ENCODE data around the gene NGEF.

Gene NGEF

DNA sequence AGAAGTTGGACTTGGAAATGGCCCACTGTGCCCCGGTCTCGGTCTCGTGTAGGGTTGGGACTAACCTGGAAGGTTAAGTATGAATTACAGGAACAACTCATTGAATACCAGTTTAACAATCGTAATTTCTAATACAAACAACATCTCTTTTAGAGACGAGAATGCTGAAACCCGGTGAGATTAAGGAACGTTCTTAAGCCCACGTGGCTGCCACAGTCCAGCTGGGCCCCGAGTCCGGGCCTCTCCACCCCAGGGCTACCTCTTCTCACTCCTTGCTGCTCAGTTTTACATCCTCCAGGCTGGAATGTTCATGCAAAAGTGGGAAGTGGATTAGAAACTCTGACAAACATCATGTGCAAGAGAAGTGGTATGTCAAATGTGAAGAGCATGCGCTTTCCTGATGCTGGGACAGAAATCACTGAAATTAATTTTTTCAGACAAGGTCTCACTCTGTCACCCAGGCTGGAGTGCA is 29.4 kb downstream of the NGEF start:
- Histone ChIP-seq H3K36me3 (ENCODE audit: control insufficient read depth in 4 of 4, insufficient read depth in 4 of 4, low read length in 3 of 4) (no peaks in the 10 kb centered on the region), H3K27me3 (replicated peaks in 2 of 5; ENCODE audit: control insufficient read depth in 4 of 5, insufficient read depth in 5 of 5, low read length in 4 of 5) (peaks cover 0 to 2% (median 0%) of the 10 kb centered on the region in 5 experiments), H3K9me3 (ENCODE audit: control extremely low read depth in 1 of 5, control insufficient read depth in 4 of 5, insufficient read depth in 2 of 5, low read depth in 1 of 5, low read length in 4 of 5) (peaks cover 0 to 3% (median 0%) of the 10 kb centered on the region in 5 experiments), H3K4me3 (ENCODE audit: control insufficient read depth in 1 of 7, extremely low read depth in 1 of 7, insufficient read depth in 4 of 7, low read depth in 2 of 7, low read length in 6 of 7) (no peak overlapping the region), H3K4me1 (ENCODE audit: control extremely low read depth in 1 of 4, control insufficient read depth in 4 of 4, insufficient read depth in 4 of 4, low read length in 3 of 4) (peaks cover 0 to 2% (median 0%) of the 10 kb centered on the region in 4 experiments), H3K27ac (ENCODE audit: insufficient read depth in 1 of 2, low read depth in 1 of 2, low read length in 2 of 2, poor library complexity in 1 of 2, severe bottlenecking in 2 of 2) (no peak overlapping the region)
- ChIA-PET POLR2A (no interaction called here), CTCF (interaction anchor here (1.3 kb wide), 1 partner anchor 58 kb away, joined by 3 read pairs; no protein-coding TSS in a partner anchor)
- DNase-seq, result no peak
- 100% methylated on average over 9 of the region's 11 CpGs for WGBS (ENCODE audit: insufficient coverage)

DNA sequence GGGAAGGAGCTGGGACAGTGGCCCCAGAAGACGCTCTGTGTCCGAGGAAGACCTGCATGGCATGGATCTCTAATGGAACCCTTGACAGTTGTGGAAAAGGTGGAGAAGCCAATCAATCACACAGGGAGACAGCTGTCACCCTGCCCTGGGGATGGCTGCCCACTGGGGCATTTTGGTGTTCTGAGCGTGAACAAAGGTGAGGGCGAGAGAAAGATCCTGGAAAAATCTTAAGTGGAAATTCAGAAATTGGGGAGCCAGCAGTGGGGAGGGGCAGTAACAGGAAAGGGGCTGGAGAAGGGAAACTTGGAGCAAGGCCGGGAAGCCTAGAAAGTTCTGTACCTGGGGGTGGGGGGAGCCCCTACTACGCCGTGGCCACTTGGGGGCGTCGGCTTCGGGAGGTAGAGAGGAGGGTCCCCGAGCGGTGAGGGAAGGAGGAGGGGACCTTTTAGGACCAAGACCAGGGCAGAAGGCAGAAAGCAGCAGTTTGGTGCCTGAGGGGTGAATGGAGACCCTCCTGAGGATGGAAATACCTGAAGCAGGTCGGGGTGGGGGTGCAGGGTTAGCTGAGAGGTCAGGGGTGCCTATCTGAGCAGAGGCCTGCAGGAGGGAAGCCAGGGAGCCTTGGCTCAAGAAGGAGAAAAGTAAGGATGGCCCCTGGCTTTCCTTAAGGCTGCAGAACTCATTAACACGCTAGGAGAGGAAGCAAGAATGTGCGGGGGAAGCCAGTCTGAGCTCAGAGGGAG is 30.0 kb downstream of the NGEF start:
- peaks cover 0 to 2% (median 0%) of the 10 kb centered on the region in 4 experiments for H3K4me1 ChIP-seq (ENCODE audit: control extremely low read depth in 1 of 4, control insufficient read depth in 4 of 4, insufficient read depth in 4 of 4, low read length in 3 of 4)
- ChIA-PET POLR2A (no interaction called here), CTCF (interaction anchor here (1.3 kb wide), 1 partner anchor 57 kb away, joined by 3 read pairs; no protein-coding TSS in a partner anchor)
- DNase-seq, result no peak
- WGBS (ENCODE audit: insufficient coverage), result 75% methylated on average over 15 of the region's 15 CpGs
- no peak overlapping the region for H3K4me3 ChIP-seq (ENCODE audit: control insufficient read depth in 1 of 7, extremely low read depth in 1 of 7, insufficient read depth in 4 of 7, low read depth in 2 of 7, low read length in 6 of 7)
- no peak overlapping the region for H3K27ac ChIP-seq (ENCODE audit: insufficient read depth in 1 of 2, low read depth in 1 of 2, low read length in 2 of 2, poor library complexity in 1 of 2, severe bottlenecking in 2 of 2)
- peaks cover 0 to 2% (median 0%) of the 10 kb centered on the region in 5 experiments for H3K27me3 ChIP-seq (replicated peaks in 2 of 5; ENCODE audit: control insufficient read depth in 4 of 5, insufficient read depth in 5 of 5, low read length in 4 of 5)
- H3K9me3 ChIP-seq (ENCODE audit: control extremely low read depth in 1 of 5, control insufficient read depth in 4 of 5, insufficient read depth in 2 of 5, low read depth in 1 of 5, low read length in 4 of 5), result peaks cover 0 to 3% (median 0%) of the 10 kb centered on the region in 5 experiments
- no peaks in the 10 kb centered on the region for H3K36me3 ChIP-seq (ENCODE audit: control insufficient read depth in 4 of 4, insufficient read depth in 4 of 4, low read length in 3 of 4)

DNA sequence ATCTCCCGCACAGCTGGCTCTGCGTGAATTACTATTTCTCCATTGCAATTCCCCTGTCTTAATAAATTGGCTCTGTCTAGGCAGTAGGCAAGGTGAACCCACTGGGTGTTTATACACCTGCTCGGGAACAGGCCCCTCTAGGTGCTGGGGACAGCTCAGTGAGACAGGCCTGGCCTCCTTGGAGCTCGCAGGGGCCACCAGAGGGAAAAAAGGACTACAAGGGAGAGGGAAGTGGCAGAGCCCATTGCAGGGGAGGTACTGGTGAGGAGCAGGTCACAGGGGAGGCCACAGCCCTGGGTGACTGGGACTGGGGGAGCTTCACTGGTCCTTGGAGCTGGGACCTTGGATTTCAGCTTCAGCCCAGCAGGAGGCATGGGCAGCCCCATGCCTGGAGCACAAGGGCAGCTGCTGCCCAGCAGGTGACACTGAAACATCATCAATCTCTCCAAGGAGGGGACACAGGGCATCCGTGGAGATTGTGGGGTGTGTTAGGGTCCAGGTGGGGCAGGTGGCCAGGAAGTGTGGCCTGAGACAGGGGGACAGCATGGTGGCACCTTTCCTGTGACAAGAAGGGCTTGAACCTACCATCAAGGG is 31.2 kb downstream of the NGEF start:
- peaks cover 0 to 2% (median 0%) of the 10 kb centered on the region in 4 experiments for H3K4me1 ChIP-seq (ENCODE audit: control extremely low read depth in 1 of 4, control insufficient read depth in 4 of 4, insufficient read depth in 4 of 4, low read length in 3 of 4)
- ChIA-PET POLR2A (interaction anchor here (0.6 kb wide), 1 partner anchor 11 kb away, joined by 3 read pairs; no protein-coding TSS in a partner anchor), CTCF (no interaction called here)
- no peak for DNase-seq
- H3K27me3 ChIP-seq (replicated peaks in 2 of 5; ENCODE audit: control insufficient read depth in 4 of 5, insufficient read depth in 5 of 5, low read length in 4 of 5), result peaks cover 0 to 2% (median 0%) of the 10 kb centered on the region in 5 experiments
- no peak overlapping the region for H3K4me3 ChIP-seq (ENCODE audit: control insufficient read depth in 1 of 7, extremely low read depth in 1 of 7, insufficient read depth in 4 of 7, low read depth in 2 of 7, low read length in 6 of 7)
- H3K9me3 ChIP-seq (ENCODE audit: control extremely low read depth in 1 of 5, control insufficient read depth in 4 of 5, insufficient read depth in 2 of 5, low read depth in 1 of 5, low read length in 4 of 5), result peaks cover 0 to 3% (median 0%) of the 10 kb centered on the region in 5 experiments
- no peaks in the 10 kb centered on the region for H3K36me3 ChIP-seq (ENCODE audit: control insufficient read depth in 4 of 4, insufficient read depth in 4 of 4, low read length in 3 of 4)
- no peak overlapping the region for H3K27ac ChIP-seq (ENCODE audit: insufficient read depth in 1 of 2, low read depth in 1 of 2, low read length in 2 of 2, poor library complexity in 1 of 2, severe bottlenecking in 2 of 2)
- whole genome bisulfite sequencing (ENCODE audit: insufficient coverage), result 89% methylated on average over 3 of the region's 5 CpGs

DNA sequence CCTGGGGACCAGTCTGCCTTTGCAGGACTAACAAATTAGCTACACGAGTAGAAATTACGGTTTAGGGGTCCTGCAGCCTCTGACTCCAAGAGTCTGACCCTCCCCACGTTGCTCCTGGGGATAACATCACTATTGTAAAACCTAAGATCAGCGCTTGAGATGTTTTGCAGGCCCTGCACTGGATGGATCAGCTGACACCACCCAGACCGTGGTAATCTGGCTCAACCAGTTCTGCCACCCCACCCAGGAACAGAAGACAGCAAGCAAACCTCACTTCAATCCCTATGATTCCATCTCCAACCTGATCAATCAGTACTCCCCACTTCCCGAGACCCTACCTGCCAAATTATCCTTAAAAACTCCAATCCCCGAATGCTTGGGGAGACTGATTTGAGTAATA is 31.7 kb downstream of the NGEF start:
- no peak for DNase-seq
- H3K4me3 ChIP-seq (ENCODE audit: control insufficient read depth in 1 of 7, extremely low read depth in 1 of 7, insufficient read depth in 4 of 7, low read depth in 2 of 7, low read length in 6 of 7), result no peak overlapping the region
- H3K4me1 ChIP-seq (ENCODE audit: control extremely low read depth in 1 of 4, control insufficient read depth in 4 of 4, insufficient read depth in 4 of 4, low read length in 3 of 4), result peaks cover 0 to 2% (median 0%) of the 10 kb centered on the region in 4 experiments
- CTCF ChIA-PET, result no interaction called here
- POLR2A ChIA-PET, result no interaction called here
- peaks cover 0 to 2% (median 0%) of the 10 kb centered on the region in 5 experiments for H3K9me3 ChIP-seq (ENCODE audit: control extremely low read depth in 1 of 5, control insufficient read depth in 4 of 5, insufficient read depth in 2 of 5, low read depth in 1 of 5, low read length in 4 of 5)
- H3K36me3 ChIP-seq (ENCODE audit: control insufficient read depth in 4 of 4, insufficient read depth in 4 of 4, low read length in 3 of 4), result no peaks in the 10 kb centered on the region
- peaks cover 0 to 2% (median 0%) of the 10 kb centered on the region in 5 experiments for H3K27me3 ChIP-seq (replicated peaks in 2 of 5; ENCODE audit: control insufficient read depth in 4 of 5, insufficient read depth in 5 of 5, low read length in 4 of 5)
- H3K27ac ChIP-seq (ENCODE audit: insufficient read depth in 1 of 2, low read depth in 1 of 2, low read length in 2 of 2, poor library complexity in 1 of 2, severe bottlenecking in 2 of 2), result no peak overlapping the region
- WGBS (ENCODE audit: insufficient coverage), result 94% methylated on average over 5 of the region's 7 CpGs

DNA sequence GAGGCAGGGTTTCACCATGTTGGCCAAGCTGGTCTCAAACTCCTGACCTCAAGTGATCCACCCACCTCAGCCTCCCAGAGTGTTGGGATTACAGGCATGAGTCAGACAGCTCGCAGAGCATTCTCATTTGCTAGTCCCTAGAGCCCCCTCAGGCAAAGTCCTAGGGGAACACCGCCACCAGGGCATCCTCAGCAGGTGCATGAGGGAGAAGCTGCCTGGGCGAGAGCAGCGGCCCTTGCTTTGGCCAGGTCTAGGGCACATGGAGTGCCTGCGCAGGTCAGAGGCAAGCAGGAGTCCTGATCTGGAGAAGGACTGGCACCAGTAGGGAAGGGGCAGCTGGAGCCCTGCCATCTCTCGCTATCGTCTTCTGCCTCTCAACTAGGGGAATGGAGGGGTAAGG is 32.4 kb downstream of the NGEF start:
- H3K9me3 ChIP-seq (ENCODE audit: control extremely low read depth in 1 of 5, control insufficient read depth in 4 of 5, insufficient read depth in 2 of 5, low read depth in 1 of 5, low read length in 4 of 5), result no peaks in the 10 kb centered on the region
- no peak for DNase-seq
- ChIA-PET POLR2A (no interaction called here), CTCF (interaction anchor here (0.7 to 1.6 kb wide), 3 partner anchors 9 to 73 kb away, joined by 3 read pairs; no protein-coding TSS in a partner anchor)
- no peaks in the 10 kb centered on the region for H3K36me3 ChIP-seq (ENCODE audit: control insufficient read depth in 4 of 4, insufficient read depth in 4 of 4, low read length in 3 of 4)
- no peak overlapping the region for H3K27ac ChIP-seq (ENCODE audit: insufficient read depth in 1 of 2, low read depth in 1 of 2, low read length in 2 of 2, poor library complexity in 1 of 2, severe bottlenecking in 2 of 2)
- H3K4me3 ChIP-seq (ENCODE audit: control insufficient read depth in 1 of 7, extremely low read depth in 1 of 7, insufficient read depth in 4 of 7, low read depth in 2 of 7, low read length in 6 of 7), result no peak overlapping the region
- peaks cover 0 to 2% (median 0%) of the 10 kb centered on the region in 5 experiments for H3K27me3 ChIP-seq (replicated peaks in 2 of 5; ENCODE audit: control insufficient read depth in 4 of 5, insufficient read depth in 5 of 5, low read length in 4 of 5)
- peaks cover 0 to 2% (median 0%) of the 10 kb centered on the region in 4 experiments for H3K4me1 ChIP-seq (ENCODE audit: control extremely low read depth in 1 of 4, control insufficient read depth in 4 of 4, insufficient read depth in 4 of 4, low read length in 3 of 4)
- 96% methylated on average over 7 of the region's 7 CpGs for WGBS (ENCODE audit: insufficient coverage)

DNA sequence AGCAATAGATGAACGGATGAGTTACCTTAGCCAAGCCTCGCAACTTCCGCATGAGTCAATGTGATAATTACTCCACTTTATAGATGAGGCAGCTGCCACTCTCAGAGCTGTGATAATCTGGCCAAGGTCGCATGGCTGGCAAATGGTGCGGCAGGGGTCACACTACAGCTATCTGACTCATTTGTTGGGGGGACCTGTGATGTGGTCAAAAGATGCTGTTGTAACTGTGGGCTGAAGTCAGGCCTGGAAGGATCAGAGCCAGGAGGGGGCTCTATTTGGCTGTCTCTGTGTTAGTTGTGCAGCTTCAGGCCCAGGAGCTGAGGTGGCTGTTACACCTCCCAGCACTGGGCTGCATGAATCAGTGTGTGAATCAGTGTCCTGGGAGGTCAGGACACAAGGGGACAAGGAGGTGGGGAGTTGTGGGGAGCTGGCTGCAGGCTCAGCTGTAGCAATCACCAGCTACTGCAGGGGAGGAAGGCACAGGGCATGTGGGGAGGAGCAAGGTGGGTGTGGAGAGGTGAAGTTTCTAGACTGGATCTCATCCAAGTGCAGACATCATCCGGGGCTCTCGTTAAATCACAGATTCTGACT is 33.1 kb downstream of the NGEF start:
- H3K4me1 ChIP-seq (ENCODE audit: control extremely low read depth in 1 of 4, control insufficient read depth in 4 of 4, insufficient read depth in 4 of 4, low read length in 3 of 4), result peaks cover 0 to 2% (median 0%) of the 10 kb centered on the region in 4 experiments
- ChIA-PET POLR2A (no interaction called here), CTCF (interaction anchor here (0.6 to 1.6 kb wide), 4 partner anchors 10 to 269 kb away, joined by 3 to 4 read pairs (median 3); no protein-coding TSS in a partner anchor)
- peak in 1 of 3 donors; percentile 7 for DNase-seq
- no peaks in the 10 kb centered on the region for H3K9me3 ChIP-seq (ENCODE audit: control extremely low read depth in 1 of 5, control insufficient read depth in 4 of 5, insufficient read depth in 2 of 5, low read depth in 1 of 5, low read length in 4 of 5)
- 94% methylated on average over 7 of the region's 7 CpGs for WGBS (ENCODE audit: insufficient coverage)
- H3K27me3 ChIP-seq (replicated peaks in 2 of 5; ENCODE audit: control insufficient read depth in 4 of 5, insufficient read depth in 5 of 5, low read length in 4 of 5), result peaks cover 0 to 3% (median 0%) of the 10 kb centered on the region in 5 experiments
- H3K36me3 ChIP-seq (ENCODE audit: control insufficient read depth in 4 of 4, insufficient read depth in 4 of 4, low read length in 3 of 4), result no peaks in the 10 kb centered on the region
- H3K27ac ChIP-seq (ENCODE audit: insufficient read depth in 1 of 2, low read depth in 1 of 2, low read length in 2 of 2, poor library complexity in 1 of 2, severe bottlenecking in 2 of 2), result no peak overlapping the region
- H3K4me3 ChIP-seq (ENCODE audit: control insufficient read depth in 1 of 7, extremely low read depth in 1 of 7, insufficient read depth in 4 of 7, low read depth in 2 of 7, low read length in 6 of 7), result no peak overlapping the region

All from common myeloid progenitor, CD34-positive (primary cell).